GM10847 (cell line): ENCODE measurements around the gene FAM219A.

Source experiments
- POLR2A ChIP-seq: IDR thresholded peaks from 2 replicates; pipeline ENCODE4 v1.6.1; 2011; ENCODE audit not compliant: insufficient read length; ENCODE audit errors: extremely low read depth

Gene FAM219A

GRCh38 chr9:34431667-34432066, 26.7 kb downstream of the FAM219A start:
- no peak for TF ChIP-seq POLR2A

- TF ChIP-seq POLR2A: no peak
Observed at GRCh38 chr9:34430843-34431437, 27.4 kb downstream of the FAM219A start.

DNA sequence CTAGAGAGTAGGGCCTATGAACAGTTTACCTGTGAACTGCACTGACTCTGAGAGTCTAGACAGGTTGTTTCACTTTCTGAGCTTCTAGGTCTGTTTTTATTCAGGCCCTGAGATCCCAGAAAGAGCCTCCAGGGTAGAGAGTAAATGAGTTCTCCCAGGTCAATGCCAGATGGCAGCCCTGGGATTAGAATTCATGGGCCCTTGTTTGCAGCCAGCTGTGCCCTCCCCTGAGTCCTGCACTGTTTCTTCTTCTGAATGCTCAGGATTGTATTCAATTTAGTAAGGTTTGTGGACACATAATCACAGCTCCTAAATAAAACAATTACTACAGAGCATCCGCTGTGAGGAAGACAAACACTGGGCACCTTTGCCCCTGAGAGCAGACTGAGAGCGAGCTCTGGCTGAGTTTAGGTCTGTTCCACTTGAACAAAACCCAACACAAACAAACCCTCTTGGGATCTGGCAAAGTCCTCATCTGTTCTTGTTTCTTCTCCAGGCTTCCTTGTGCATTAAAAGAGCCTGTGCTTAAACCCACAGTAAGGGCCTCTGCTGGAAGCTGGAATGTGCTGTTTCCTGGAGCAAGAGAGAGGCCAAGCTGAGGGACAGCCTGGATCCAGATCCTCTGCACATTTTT, 29.9 kb downstream of the FAM219A start:
- TF ChIP-seq POLR2A: no peak

- TF ChIP-seq POLR2A: no peak
Observed at GRCh38 chr9:34426347-34427074, 31.9 kb downstream of the FAM219A start.

DNA sequence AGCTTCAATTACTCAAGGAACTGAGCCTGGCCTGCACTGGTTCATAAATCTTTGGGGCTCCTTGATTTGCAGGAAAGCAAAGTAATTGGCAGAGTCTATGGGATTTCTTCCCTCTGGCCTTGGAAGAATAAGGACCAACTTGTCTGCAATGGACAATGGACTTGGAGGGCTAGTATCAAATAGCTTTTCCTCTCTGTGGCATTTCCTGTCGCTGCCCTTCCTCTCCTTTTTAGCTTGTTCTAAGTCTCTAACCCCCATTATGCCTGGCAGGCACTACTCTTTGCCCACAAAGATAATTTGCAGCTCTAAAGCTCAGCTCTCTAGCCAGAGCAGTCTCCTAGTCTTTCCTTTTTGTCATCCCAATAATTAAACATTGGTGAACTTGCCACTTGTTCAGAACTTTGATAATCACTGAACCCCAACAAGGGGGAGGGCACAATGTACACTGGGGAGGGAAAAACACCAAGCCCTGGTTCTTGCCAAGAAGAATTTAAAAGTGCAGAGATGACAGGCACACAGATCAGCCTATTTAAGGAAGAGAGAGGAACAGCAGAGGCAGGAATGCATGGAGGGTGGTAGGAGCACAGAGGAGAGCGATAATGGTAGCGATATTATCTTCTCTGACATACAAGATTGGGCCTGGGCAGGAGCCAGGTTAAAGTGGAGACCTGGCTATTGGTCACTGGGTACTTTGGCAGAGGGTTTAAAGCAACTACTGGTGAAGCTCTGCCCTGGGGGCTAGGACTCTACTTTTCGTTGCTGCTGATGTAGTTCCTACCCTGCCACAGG, 38.5 kb downstream of the FAM219A start:
- TF ChIP-seq POLR2A: no peak

- no peak for TF ChIP-seq POLR2A
Observed at GRCh38 chr9:34417734-34418133, 40.6 kb downstream of the FAM219A start.

- TF ChIP-seq POLR2A: no peak
Observed at GRCh38 chr9:34413231-34413852, 45.0 kb downstream of the FAM219A start.

- TF ChIP-seq POLR2A: no peak
Observed at GRCh38 chr9:34412336-34412735, 46.0 kb downstream of the FAM219A start.

GRCh38 chr9:34409154-34409553, 49.2 kb downstream of the FAM219A start:
- TF ChIP-seq POLR2A: no peak

- TF ChIP-seq POLR2A: no peak
Observed at GRCh38 chr9:34408173-34408572, 50.2 kb downstream of the FAM219A start.

- TF ChIP-seq POLR2A: no peak
Observed at GRCh38 chr9:34406219-34406618, 52.2 kb downstream of the FAM219A start.

- TF ChIP-seq POLR2A: no peak
Observed at GRCh38 chr9:34405719-34406118, 52.7 kb downstream of the FAM219A start.

GRCh38 chr9:34403554-34404380, 54.6 kb downstream of the FAM219A start:
- TF ChIP-seq POLR2A: no peak
